CD4-positive, CD25-positive, alpha-beta regulatory T cell (primary cell): Measurements from ENCODE around the gene TSSK6. TPM values are rescaled to one million over a fixed set of nuclear protein-coding genes. Genes with fewer than 3 reads are reported as not detected.
A peak's percentile ranks its signal among the peaks of the same experiment; 100 is the strongest.

ENCODE experiments used
- ATAC-seq, 2 donors: fragments of 150-1000 bp; cut with Tn5 transposase; one replicate each; pipeline ENCODE4 v1.10.0; 2021; ENCODE audit warnings: low read depth in 2 of 2, moderate number of reproducible peaks in 2 of 2, moderate library complexity in 1 of 2
- DNase-seq, 3 donors: peaks; one replicate each; pipeline versions ENCODE4 v3.0.0 to v3.0.0-alpha.2; 2012 to 2022; ENCODE audit warnings: mixed read lengths in 1 of 3
- H3K27ac ChIP-seq: one replicate; pipeline ENCODE4 v1.7.0; 2013; ENCODE audit warnings: mild to moderate bottlenecking, low read length; ENCODE audit not compliant: insufficient read depth, poor library complexity, severe bottlenecking
- H3K27me3 ChIP-seq: one replicate; pipeline ENCODE4 v1.7.0; 2013; ENCODE audit warnings: low read length; ENCODE audit not compliant: control insufficient read depth, insufficient read depth
- H3K36me3 ChIP-seq: one replicate; pipeline ENCODE4 v1.7.0; 2013; ENCODE audit warnings: mild to moderate bottlenecking, low read length, moderate library complexity; ENCODE audit not compliant: control insufficient read depth, insufficient read depth
- H3K4me1 ChIP-seq: 2 replicates; pipeline ENCODE4 v1.7.0; 2013; ENCODE audit warnings: mild to moderate bottlenecking, low read length; ENCODE audit not compliant: insufficient read depth, control insufficient read depth, poor library complexity, severe bottlenecking
- H3K4me3 ChIP-seq: one replicate; pipeline ENCODE4 v1.7.0; 2013; ENCODE audit warnings: low read depth, mild to moderate bottlenecking, low read length, moderate library complexity
- H3K9me3 ChIP-seq, 2 experiments: 1 replicate in 1 of 2; 2 replicates in 1 of 2; pipeline ENCODE4 v1.7.0; 2013; ENCODE audit warnings: low read length in 2 of 2, mild to moderate bottlenecking in 1 of 2, moderate library complexity in 1 of 2; ENCODE audit not compliant: control insufficient read depth in 2 of 2
- H3K27ac Mint-ChIP-seq, 3 donors: one replicate each; pipeline ENCODE4 v1.8.0; 2020 to 2022; ENCODE audit warnings: mild to moderate bottlenecking in 3 of 3, mixed read lengths in 3 of 3, moderate library complexity in 2 of 3
- H3K27me3 Mint-ChIP-seq: one replicate; pipeline ENCODE4 v1.8.0; 2022; ENCODE audit warnings: mild to moderate bottlenecking, mixed read lengths
- H3K36me3 Mint-ChIP-seq: one replicate; pipeline ENCODE4 v1.8.0; 2020; ENCODE audit warnings: mixed read lengths
- H3K4me1 Mint-ChIP-seq, 4 donors: one replicate each; pipeline ENCODE4 v1.8.0; 2020 to 2022; ENCODE audit warnings: mixed read lengths in 4 of 4, mild to moderate bottlenecking in 1 of 4
- H3K4me3 Mint-ChIP-seq, 4 donors: one replicate each; pipeline ENCODE4 v1.8.0; 2020 to 2022; ENCODE audit warnings: mild to moderate bottlenecking in 4 of 4, mixed read lengths in 4 of 4, moderate library complexity in 3 of 4
- H3K9me3 Mint-ChIP-seq, 7 donors: one replicate each; pipeline ENCODE4 v1.8.0; 2020 to 2022; ENCODE audit warnings: mixed read lengths in 7 of 7, mild to moderate bottlenecking in 3 of 7, moderate library complexity in 2 of 7
- polyA plus RNA-seq, 4 donors: library from polyadenylated mRNA; unstranded; fragments of 300-500 nt; fragmentation: Illumina TruSeq; gene quantifications; one replicate each; pipeline ENCODE4 v1.2.3, GENCODE V29; 2021
- total RNA-seq: library from RNA; stranded (reverse); gene quantifications from one replicate; pipeline ENCODE4 v1.2.3, GENCODE V29; 2022

Gene TSSK6
- total and polyA plus RNA-seq, 5 donors from 2014 or later = 1.6 to 6.2 (median 2.0) TPM

GRCh38 chr19:19489804-19490204, 25.5 kb downstream of the TSSK6 start:
- Histone ChIP-seq H3K4me3 (peak overlapping the region; percentile 16), H3K36me3 (peaks cover 34% of the 10 kb centered on the region), H3K27ac (peak overlapping the region; percentile 94), H3K4me1 (peaks cover 47% of the 10 kb centered on the region), H3K9me3 (no peaks in the 10 kb centered on the region), H3K27me3 (no peaks in the 10 kb centered on the region)
- Mint-ChIP-seq H3K27ac (peak overlapping the region; percentile 96 to 100 (median 99)), H3K27me3 (no peaks in the 10 kb centered on the region), H3K36me3 (peaks cover 6% of the 10 kb centered on the region), H3K4me1 (peaks cover 9 to 61% (median 24%) of the 10 kb centered on the region in 4 donors), H3K9me3 (no peaks in the 10 kb centered on the region), H3K4me3 (peak overlapping the region; percentile 8 to 85 (median 78))
- peak in 1 of 3 donors; percentile 26 for DNase-seq
- no peak for ATAC-seq

GRCh38 chr19:19488875-19489690, 26.3 kb downstream of the TSSK6 start:
- peak; percentile 90 to 91 for ATAC-seq
- H3K27me3 Mint-ChIP-seq = no peaks in the 10 kb centered on the region
- Histone ChIP-seq H3K4me3 (peak overlapping the region; percentile 61), H3K4me1 (peaks cover 48% of the 10 kb centered on the region), H3K9me3 (no peaks in the 10 kb centered on the region), H3K27me3 (no peaks in the 10 kb centered on the region), H3K27ac (peak overlapping the region; percentile 94), H3K36me3 (peaks cover 28% of the 10 kb centered on the region)
- H3K9me3 Mint-ChIP-seq = no peaks in the 10 kb centered on the region
- peaks cover 9 to 62% (median 23%) of the 10 kb centered on the region in 4 donors for H3K4me1 Mint-ChIP-seq
- peak; percentile 91 to 98 (median 96) for DNase-seq
- peaks cover 6% of the 10 kb centered on the region for H3K36me3 Mint-ChIP-seq
- peak overlapping the region; percentile 70 to 85 (median 78) for H3K4me3 Mint-ChIP-seq
- peak overlapping the region; percentile 96 to 100 (median 99) for H3K27ac Mint-ChIP-seq

- H3K27ac Mint-ChIP-seq = peak overlapping the region; percentile 96 to 100 (median 99)
- Histone ChIP-seq H3K27ac (peak overlapping the region; percentile 94), H3K27me3 (no peaks in the 10 kb centered on the region), H3K4me3 (peak overlapping the region; percentile 61), H3K36me3 (peaks cover 24% of the 10 kb centered on the region), H3K4me1 (peaks cover 48% of the 10 kb centered on the region), H3K9me3 (no peaks in the 10 kb centered on the region)
- peaks cover 4% of the 10 kb centered on the region for H3K36me3 Mint-ChIP-seq
- no peaks in the 10 kb centered on the region for H3K27me3 Mint-ChIP-seq
- peaks cover 10 to 64% (median 22%) of the 10 kb centered on the region in 4 donors for H3K4me1 Mint-ChIP-seq
- DNase-seq (no peak), ATAC-seq (no peak)
- H3K9me3 Mint-ChIP-seq = no peaks in the 10 kb centered on the region
- H3K4me3 Mint-ChIP-seq = peak overlapping the region; percentile 76 to 86 (median 82)
Observed at GRCh38 chr19:19487950-19488874, 27.1 kb downstream of the TSSK6 start.

GRCh38 chr19:19487077-19487949, 28.0 kb downstream of the TSSK6 start:
- Histone ChIP-seq H3K27me3 (no peaks in the 10 kb centered on the region), H3K27ac (peak overlapping the region; percentile 94), H3K4me1 (peaks cover 48% of the 10 kb centered on the region), H3K4me3 (no peak overlapping the region), H3K36me3 (peaks cover 15% of the 10 kb centered on the region), H3K9me3 (no peaks in the 10 kb centered on the region)
- H3K9me3 Mint-ChIP-seq = no peaks in the 10 kb centered on the region
- H3K4me1 Mint-ChIP-seq = peaks cover 10 to 71% (median 28%) of the 10 kb centered on the region in 4 donors
- ATAC-seq = no peak
- peak overlapping the region; percentile 25 to 85 (median 56) for H3K4me3 Mint-ChIP-seq
- H3K36me3 Mint-ChIP-seq = peaks cover 10% of the 10 kb centered on the region
- DNase-seq = no peak
- H3K27me3 Mint-ChIP-seq = no peaks in the 10 kb centered on the region
- H3K27ac Mint-ChIP-seq = peak overlapping the region; percentile 90 to 100 (median 99)

GRCh38 chr19:19486343-19487076, 28.8 kb downstream of the TSSK6 start:
- Mint-ChIP-seq H3K9me3 (no peaks in the 10 kb centered on the region), H3K27me3 (no peaks in the 10 kb centered on the region), H3K4me3 (peak overlapping the region in 1 of 4 donors; percentile 25), H3K36me3 (peaks cover 10% of the 10 kb centered on the region), H3K4me1 (peaks cover 10 to 72% (median 28%) of the 10 kb centered on the region in 4 donors), H3K27ac (peak overlapping the region; percentile 76 to 99 (median 82))
- no peak for ATAC-seq
- Histone ChIP-seq H3K36me3 (peaks cover 13% of the 10 kb centered on the region), H3K4me1 (peaks cover 48% of the 10 kb centered on the region), H3K27ac (peak overlapping the region; percentile 94), H3K9me3 (no peaks in the 10 kb centered on the region), H3K4me3 (no peak overlapping the region), H3K27me3 (no peaks in the 10 kb centered on the region)
- no peak for DNase-seq

GRCh38 chr19:19485998-19486290, 29.4 kb downstream of the TSSK6 start:
- DNase-seq = no peak
- H3K27ac Mint-ChIP-seq = peak overlapping the region; percentile 14 to 99 (median 86)
- H3K36me3 Mint-ChIP-seq = peaks cover 10% of the 10 kb centered on the region
- Histone ChIP-seq H3K27ac (peak overlapping the region; percentile 9), H3K4me3 (no peak overlapping the region), H3K4me1 (peaks cover 48% of the 10 kb centered on the region), H3K9me3 (no peaks in the 10 kb centered on the region), H3K27me3 (no peaks in the 10 kb centered on the region), H3K36me3 (peaks cover 18% of the 10 kb centered on the region)
- H3K27me3 Mint-ChIP-seq = no peaks in the 10 kb centered on the region
- no peaks in the 10 kb centered on the region for H3K9me3 Mint-ChIP-seq
- no peak for ATAC-seq
- H3K4me1 Mint-ChIP-seq = peaks cover 10 to 71% (median 29%) of the 10 kb centered on the region in 4 donors
- no peak overlapping the region for H3K4me3 Mint-ChIP-seq
